Measurements from ENCODE around the gene CDK17.

DNA sequence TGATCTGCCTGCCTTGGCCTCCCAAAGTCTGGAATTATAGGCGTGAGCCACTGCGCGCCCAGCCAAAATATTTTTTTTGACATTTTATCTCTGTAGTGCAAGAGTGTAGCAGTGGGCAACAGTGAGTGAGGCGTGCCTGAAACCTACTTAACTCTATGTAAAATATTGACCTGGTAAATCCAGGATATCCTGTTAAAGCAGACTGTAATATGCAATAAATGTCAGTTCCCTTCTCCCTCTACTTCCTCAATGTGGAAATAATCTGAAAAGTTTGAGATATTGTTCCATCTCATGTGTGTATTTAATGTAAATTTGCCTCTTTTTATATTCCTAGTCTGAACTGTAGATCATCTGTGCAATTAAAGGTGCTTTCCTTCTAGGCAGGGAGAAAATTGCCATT lies 9.5 kb upstream of the CDK17 start:
- TF ChIP-seq, protein P1, sequence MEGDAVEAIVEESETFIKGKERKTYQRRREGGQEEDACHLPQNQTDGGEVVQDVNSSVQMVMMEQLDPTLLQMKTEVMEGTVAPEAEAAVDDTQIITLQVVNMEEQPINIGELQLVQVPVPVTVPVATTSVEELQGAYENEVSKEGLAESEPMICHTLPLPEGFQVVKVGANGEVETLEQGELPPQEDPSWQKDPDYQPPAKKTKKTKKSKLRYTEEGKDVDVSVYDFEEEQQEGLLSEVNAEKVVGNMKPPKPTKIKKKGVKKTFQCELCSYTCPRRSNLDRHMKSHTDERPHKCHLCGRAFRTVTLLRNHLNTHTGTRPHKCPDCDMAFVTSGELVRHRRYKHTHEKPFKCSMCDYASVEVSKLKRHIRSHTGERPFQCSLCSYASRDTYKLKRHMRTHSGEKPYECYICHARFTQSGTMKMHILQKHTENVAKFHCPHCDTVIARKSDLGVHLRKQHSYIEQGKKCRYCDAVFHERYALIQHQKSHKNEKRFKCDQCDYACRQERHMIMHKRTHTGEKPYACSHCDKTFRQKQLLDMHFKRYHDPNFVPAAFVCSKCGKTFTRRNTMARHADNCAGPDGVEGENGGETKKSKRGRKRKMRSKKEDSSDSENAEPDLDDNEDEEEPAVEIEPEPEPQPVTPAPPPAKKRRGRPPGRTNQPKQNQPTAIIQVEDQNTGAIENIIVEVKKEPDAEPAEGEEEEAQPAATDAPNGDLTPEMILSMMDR (conservative IDR thresholded peaks at IDR 0.05 in 1 of 2, IDR thresholded peaks at IDR 0.05 in 1 of 2; ENCODE audit: low read depth in 1 of 2, low read length in 2 of 2) = no peak
- no peak for TF ChIP-seq EZH2 (IDR thresholded peaks at IDR 0.05; ENCODE audit: low read length, missing control alignments)

Data from fibroblast of lung (primary cell).